Kasumi-1 (cell line): Measurements from ENCODE around the gene ARHGAP45.

Experiments
- DNase-seq, 2 experiments: peaks; one replicate each; lab custom pipeline; 2025; lab: John Stamatoyannopoulos, UW

ARHGAP45 gene

GRCh38 chr19:1086613-1087012 is 19.6 kb downstream of the ARHGAP45 start:
- DNase-seq: no peak

GRCh38 chr19:1087813-1088415 is 20.9 kb downstream of the ARHGAP45 start:
- DNase-seq: peak; percentile 97 to 98

- no peak for DNase-seq
Observed at GRCh38 chr19:1088416-1089010, 21.5 kb downstream of the ARHGAP45 start.

- DNase-seq: no peak
Observed at GRCh38 chr19:1089126-1089771, 22.3 kb downstream of the ARHGAP45 start.

GRCh38 chr19:1089891-1090290 is 22.9 kb downstream of the ARHGAP45 start:
- no peak for DNase-seq

GRCh38 chr19:1090731-1091543 is 24.0 kb downstream of the ARHGAP45 start:
- no peak for DNase-seq

GRCh38 chr19:1091544-1092175 is 24.7 kb downstream of the ARHGAP45 start:
- DNase-seq: no peak

- no peak for DNase-seq
Observed at GRCh38 chr19:1093330-1093729, 26.4 kb downstream of the ARHGAP45 start.

GRCh38 chr19:1093811-1094553 is 27.0 kb downstream of the ARHGAP45 start:
- DNase-seq: no peak

- DNase-seq: no peak
Observed at GRCh38 chr19:1094655-1094977, 27.6 kb downstream of the ARHGAP45 start.

GRCh38 chr19:1094978-1095701 is 28.2 kb downstream of the ARHGAP45 start, which contains the start of gene POLR2E:
TSS of gene POLR2E (minus strand) at chr19:1095375. CDS start at chr19:1095315, 60 bp downstream.
- DNase-seq: peak; percentile 97 to 98

GRCh38 chr19:1097810-1098176 is 30.8 kb downstream of the ARHGAP45 start:
- no peak for DNase-seq

- no peak for DNase-seq
Observed at GRCh38 chr19:1098177-1099051, 31.4 kb downstream of the ARHGAP45 start.

- peak; percentile 84 to 89 for DNase-seq
Observed at GRCh38 chr19:1101337-1101698, 34.4 kb downstream of the ARHGAP45 start.

- no peak for DNase-seq
Observed at GRCh38 chr19:1102407-1103131, 35.6 kb downstream of the ARHGAP45 start.

- no peak for DNase-seq
Observed at GRCh38 chr19:1103132-1103707, 36.3 kb downstream of the ARHGAP45 start.

- DNase-seq: peak; percentile 93 to 95
Observed at GRCh38 chr19:1103708-1104310, 36.8 kb downstream of the ARHGAP45 start, which contains the start of gene GPX4. TSS of gene GPX4 (plus strand) at chr19:1103994. CDS start at chr19:1104044, 50 bp downstream.

GRCh38 chr19:1104311-1105007 is 37.5 kb downstream of the ARHGAP45 start:
- peak; percentile 32 to 47 for DNase-seq
